ENCODE results near the gene MYPOP.

The MYPOP gene

GRCh38 chr19:45901912-45902650, at the start of gene MYPOP:
MYPOP (minus strand) TSS chr19:45902613; CDS start chr19:45901773, 840 bp downstream.
- Histone ChIP-seq H3K9me3 (no peaks in the 10 kb centered on the region), H4K20me1 (peaks cover 28% of the 10 kb centered on the region), H3K4me3 (peak within 1 kb of the TSS; percentile 86), H3K27me3 (no peaks in the 10 kb centered on the region), H3K4me2 (peak within 1 kb of the TSS; percentile 96), H3K4me1 (peaks cover 20% of the 10 kb centered on the region), H3K36me3 (peaks cover 34% of the 10 kb centered on the region), H3K27ac (peak within 1 kb of the TSS; percentile 72), H3K9ac (peak within 1 kb of the TSS; percentile 86)
- no peak for TF ChIP-seq Cebpa-rat (IDR thresholded peaks at IDR 0.05)

GRCh38 chr19:45947926-45948325, 45.5 kb upstream of the MYPOP start:
- H3K27me3 ChIP-seq, result no peaks in the 10 kb centered on the region
- H3K36me3 ChIP-seq, result peaks cover 7% of the 10 kb centered on the region; the same call in 1 of the 2 replicates
- H3K9ac ChIP-seq, result no peak overlapping the region
- no peaks in the 10 kb centered on the region for H3K9me3 ChIP-seq
- TF ChIP-seq Cebpa-rat (IDR thresholded peaks at IDR 0.05), result no peak
- H3K4me2 ChIP-seq, result no peak overlapping the region
- no peak overlapping the region for H3K4me3 ChIP-seq
- H3K4me1 ChIP-seq, result peaks cover 3% of the 10 kb centered on the region
- H4K20me1 ChIP-seq, result no peaks in the 10 kb centered on the region
- no peak overlapping the region for H3K27ac ChIP-seq

GRCh38 chr19:45940515-45940805, 38.0 kb upstream of the MYPOP start:
- Histone ChIP-seq H3K4me2 (no peak overlapping the region), H4K20me1 (no peaks in the 10 kb centered on the region), H3K9me3 (no peaks in the 10 kb centered on the region), H3K27ac (no peak overlapping the region), H3K9ac (no peak overlapping the region), H3K36me3 (peaks cover 12% of the 10 kb centered on the region; the same call in 1 of the 2 replicates), H3K4me3 (no peak overlapping the region), H3K27me3 (no peaks in the 10 kb centered on the region), H3K4me1 (no peaks in the 10 kb centered on the region)
- TF ChIP-seq Cebpa-rat (IDR thresholded peaks at IDR 0.05), result no peak

GRCh38 chr19:45939792-45940514, 37.5 kb upstream of the MYPOP start:
- Histone ChIP-seq H3K27me3 (no peaks in the 10 kb centered on the region), H3K9ac (no peak overlapping the region), H3K9me3 (no peaks in the 10 kb centered on the region), H3K36me3 (peaks cover 12% of the 10 kb centered on the region; the same call in 1 of the 2 replicates), H3K4me2 (no peak overlapping the region), H3K27ac (no peak overlapping the region), H3K4me1 (no peaks in the 10 kb centered on the region), H4K20me1 (no peaks in the 10 kb centered on the region), H3K4me3 (no peak overlapping the region)
- TF ChIP-seq Cebpa-rat (IDR thresholded peaks at IDR 0.05), result no peak

- Histone ChIP-seq H3K27me3 (no peaks in the 10 kb centered on the region), H3K4me2 (no peak overlapping the region), H3K27ac (no peak overlapping the region), H3K4me3 (no peak overlapping the region), H4K20me1 (no peaks in the 10 kb centered on the region), H3K4me1 (no peaks in the 10 kb centered on the region), H3K9ac (no peak overlapping the region), H3K9me3 (no peaks in the 10 kb centered on the region), H3K36me3 (peaks cover 12% of the 10 kb centered on the region; the same call in 1 of the 2 replicates)
- no peak for TF ChIP-seq Cebpa-rat (IDR thresholded peaks at IDR 0.05)
These were observed 36.4 kb upstream of the MYPOP start for GRCh38 chr19:45938733-45939319.

GRCh38 chr19:45935267-45935666, 32.9 kb upstream of the MYPOP start:
- Histone ChIP-seq H3K4me1 (no peaks in the 10 kb centered on the region), H3K4me2 (no peak overlapping the region), H3K27ac (no peak overlapping the region), H4K20me1 (no peaks in the 10 kb centered on the region), H3K9me3 (no peaks in the 10 kb centered on the region), H3K36me3 (peaks cover under 1% of the 10 kb centered on the region; the same call in 1 of the 2 replicates), H3K27me3 (no peaks in the 10 kb centered on the region), H3K4me3 (no peak overlapping the region), H3K9ac (no peak overlapping the region)
- TF ChIP-seq Cebpa-rat (IDR thresholded peaks at IDR 0.05), result no peak

- H3K27ac ChIP-seq, result no peak overlapping the region
- no peak overlapping the region for H3K9ac ChIP-seq
- no peaks in the 10 kb centered on the region for H4K20me1 ChIP-seq
- TF ChIP-seq Cebpa-rat (IDR thresholded peaks at IDR 0.05), result no peak
- H3K9me3 ChIP-seq, result no peaks in the 10 kb centered on the region
- no peaks in the 10 kb centered on the region for H3K27me3 ChIP-seq
- no peak overlapping the region for H3K4me2 ChIP-seq
- H3K36me3 ChIP-seq, result no peaks in the 10 kb centered on the region
- H3K4me3 ChIP-seq, result no peak overlapping the region
- H3K4me1 ChIP-seq, result no peaks in the 10 kb centered on the region
These were observed 32.3 kb upstream of the MYPOP start for GRCh38 chr19:45934551-45935230.

GRCh38 chr19:45933759-45934158, 31.3 kb upstream of the MYPOP start:
- Histone ChIP-seq H3K36me3 (no peaks in the 10 kb centered on the region), H3K4me3 (no peak overlapping the region), H3K4me1 (no peaks in the 10 kb centered on the region; the same call in 1 of the 2 replicates), H3K27ac (no peak overlapping the region), H3K27me3 (no peaks in the 10 kb centered on the region), H3K4me2 (no peak overlapping the region), H3K9me3 (no peaks in the 10 kb centered on the region), H3K9ac (no peak overlapping the region), H4K20me1 (no peaks in the 10 kb centered on the region)
- no peak for TF ChIP-seq Cebpa-rat (IDR thresholded peaks at IDR 0.05)

GRCh38 chr19:45931055-45931454, 28.6 kb upstream of the MYPOP start:
- Histone ChIP-seq H3K36me3 (no peaks in the 10 kb centered on the region), H3K27me3 (no peaks in the 10 kb centered on the region), H3K4me1 (peaks cover 9% of the 10 kb centered on the region), H3K4me2 (no peak overlapping the region), H3K4me3 (no peak overlapping the region), H3K27ac (no peak overlapping the region), H3K9ac (no peak overlapping the region), H4K20me1 (no peaks in the 10 kb centered on the region), H3K9me3 (no peaks in the 10 kb centered on the region)
- no peak for TF ChIP-seq Cebpa-rat (IDR thresholded peaks at IDR 0.05)
